ENCODE results near the gene NRXN3. TPM values are rescaled to one million over a fixed set of nuclear protein-coding genes. Genes with fewer than 3 reads are reported as not detected.
A peak's percentile ranks its signal among the peaks of the same experiment; 100 is the strongest.
"Not testable (repeated sequence)": the region's sequence is repeated elsewhere in the genome, so short reads cannot be mapped to it uniquely, and the experiment has no call there.

Gene NRXN3
- polyA plus RNA-seq, 1 experiment = 1.1 TPM

- DNase-seq (ENCODE audit: low read depth, low spot score) = no peak
- Histone ChIP-seq H3K9me3 (ENCODE audit: control insufficient read depth, insufficient read depth, low read length) (peaks cover 6% of the 10 kb centered on the region), H3K4me3 (ENCODE audit: low read depth, low read length) (no peak overlapping the region), H3K27me3 (ENCODE audit: control insufficient read depth, insufficient read depth, low read length) (no peaks in the 10 kb centered on the region), H3K27ac (ENCODE audit: low read depth, low read length) (no peak overlapping the region)
- TF ChIP-seq, protein P1, sequence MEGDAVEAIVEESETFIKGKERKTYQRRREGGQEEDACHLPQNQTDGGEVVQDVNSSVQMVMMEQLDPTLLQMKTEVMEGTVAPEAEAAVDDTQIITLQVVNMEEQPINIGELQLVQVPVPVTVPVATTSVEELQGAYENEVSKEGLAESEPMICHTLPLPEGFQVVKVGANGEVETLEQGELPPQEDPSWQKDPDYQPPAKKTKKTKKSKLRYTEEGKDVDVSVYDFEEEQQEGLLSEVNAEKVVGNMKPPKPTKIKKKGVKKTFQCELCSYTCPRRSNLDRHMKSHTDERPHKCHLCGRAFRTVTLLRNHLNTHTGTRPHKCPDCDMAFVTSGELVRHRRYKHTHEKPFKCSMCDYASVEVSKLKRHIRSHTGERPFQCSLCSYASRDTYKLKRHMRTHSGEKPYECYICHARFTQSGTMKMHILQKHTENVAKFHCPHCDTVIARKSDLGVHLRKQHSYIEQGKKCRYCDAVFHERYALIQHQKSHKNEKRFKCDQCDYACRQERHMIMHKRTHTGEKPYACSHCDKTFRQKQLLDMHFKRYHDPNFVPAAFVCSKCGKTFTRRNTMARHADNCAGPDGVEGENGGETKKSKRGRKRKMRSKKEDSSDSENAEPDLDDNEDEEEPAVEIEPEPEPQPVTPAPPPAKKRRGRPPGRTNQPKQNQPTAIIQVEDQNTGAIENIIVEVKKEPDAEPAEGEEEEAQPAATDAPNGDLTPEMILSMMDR (IDR thresholded peaks at IDR 0.05; ENCODE audit: low read depth, low read length) = no peak
- CTCF ChIA-PET = no interaction called here
- POLR2A ChIA-PET = no interaction called here
Observed at GRCh38 chr14:78561074-78561473, 390.9 kb downstream of the NRXN3 start.

- peaks cover 19% of the 10 kb centered on the region for H3K9me3 ChIP-seq (ENCODE audit: control insufficient read depth, insufficient read depth, low read length)
- peak overlapping the region; percentile 22; the same call in 1 of the 2 replicates for H3K4me3 ChIP-seq (ENCODE audit: low read depth, low read length)
- ChIA-PET POLR2A (interaction anchor here (0.7 kb wide), 1 partner anchor 833 kb away, joined by 4 read pairs; no protein-coding TSS in a partner anchor), CTCF (interaction anchor here (0.6 to 3.2 kb wide), 10 partner anchors 8 to 804 kb away, joined by 3 to 35 read pairs (median 3); no protein-coding TSS in a partner anchor)
- peak; percentile 3 for DNase-seq (ENCODE audit: low read depth, low spot score)
- TF ChIP-seq, protein P1 (IDR thresholded peaks at IDR 0.05; ENCODE audit: low read depth, low read length) = peak; percentile 64
- H3K27ac ChIP-seq (ENCODE audit: low read depth, low read length) = no peak overlapping the region
- no peaks in the 10 kb centered on the region for H3K27me3 ChIP-seq (ENCODE audit: control insufficient read depth, insufficient read depth, low read length)
Observed at GRCh38 chr14:78566026-78566858, 396.1 kb downstream of the NRXN3 start.

GRCh38 chr14:78566859-78567172 is 396.6 kb downstream of the NRXN3 start:
- Histone ChIP-seq H3K27me3 (ENCODE audit: control insufficient read depth, insufficient read depth, low read length) (no peaks in the 10 kb centered on the region), H3K4me3 (ENCODE audit: low read depth, low read length) (no peak overlapping the region), H3K9me3 (ENCODE audit: control insufficient read depth, insufficient read depth, low read length) (peaks cover 19% of the 10 kb centered on the region), H3K27ac (ENCODE audit: low read depth, low read length) (no peak overlapping the region)
- ChIA-PET POLR2A (interaction anchor here (0.7 kb wide), 1 partner anchor 834 kb away, joined by 4 read pairs; no protein-coding TSS in a partner anchor), CTCF (interaction anchor here (0.6 to 3.2 kb wide), 7 partner anchors 9 to 805 kb away, joined by 3 to 35 read pairs (median 3); no protein-coding TSS in a partner anchor)
- TF ChIP-seq, protein P1 (IDR thresholded peaks at IDR 0.05; ENCODE audit: low read depth, low read length) = no peak
- DNase-seq (ENCODE audit: low read depth, low spot score) = no peak

DNA sequence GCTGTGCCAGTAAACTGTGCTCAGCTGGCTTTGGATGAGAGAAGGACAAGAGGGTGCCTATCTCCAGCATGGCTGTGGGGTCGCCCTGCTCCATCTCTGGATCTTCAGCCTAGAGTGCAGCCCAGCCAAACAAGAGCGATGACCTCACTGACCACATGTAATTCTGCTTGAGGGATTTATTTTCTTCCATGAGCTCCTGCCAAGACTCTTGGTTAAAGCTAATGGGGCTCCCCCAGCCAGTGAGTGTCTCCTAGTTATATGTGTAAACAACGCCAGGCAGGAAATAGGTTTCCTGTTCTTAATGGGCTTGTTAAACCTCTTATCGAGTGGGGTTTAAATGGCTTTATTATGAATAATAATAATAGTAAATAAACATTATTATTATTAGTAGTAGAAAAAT is 397.2 kb downstream of the NRXN3 start:
- Histone ChIP-seq H3K4me3 (ENCODE audit: low read depth, low read length) (no peak overlapping the region), H3K9me3 (ENCODE audit: control insufficient read depth, insufficient read depth, low read length) (peaks cover 14% of the 10 kb centered on the region), H3K27me3 (ENCODE audit: control insufficient read depth, insufficient read depth, low read length) (no peaks in the 10 kb centered on the region), H3K27ac (ENCODE audit: low read depth, low read length) (no peak overlapping the region)
- ChIA-PET POLR2A (no interaction called here), CTCF (interaction anchor here (3.2 kb wide), 1 partner anchor 706 kb away, joined by 35 read pairs; no protein-coding TSS in a partner anchor)
- TF ChIP-seq, protein P1 (IDR thresholded peaks at IDR 0.05; ENCODE audit: low read depth, low read length) = no peak
- DNase-seq (ENCODE audit: low read depth, low spot score) = no peak

GRCh38 chr14:78573736-78574135 is 403.6 kb downstream of the NRXN3 start:
- H3K27me3 ChIP-seq (ENCODE audit: control insufficient read depth, insufficient read depth, low read length); CTCF ChIA-PET; DNase-seq (ENCODE audit: low read depth, low spot score); POLR2A ChIA-PET; H3K4me3 ChIP-seq (ENCODE audit: low read depth, low read length); H3K27ac ChIP-seq (ENCODE audit: low read depth, low read length): not testable (repeated sequence)
- H3K9me3 ChIP-seq (ENCODE audit: control insufficient read depth, insufficient read depth, low read length) = peaks cover 17% of the 10 kb centered on the region

All from AG04450 (cell line).